ENCODE results near the gene CEP170B. TPM values are rescaled to one million over a fixed set of nuclear protein-coding genes. Genes with fewer than 3 reads are reported as not detected.
A peak's percentile ranks its signal among the peaks of the same experiment; 100 is the strongest.

CEP170B gene
- total and polyA plus RNA-seq, 2 of the 13 experiments (the other 11 are each of a cell fraction or from before 2014, with no cell fraction given), result 4.3 to 8.8 TPM

- peak; percentile 15 for TF ChIP-seq TAF15 (IDR thresholded peaks at IDR 0.05; ENCODE audit: low read depth, low read length, poor library complexity, severe bottlenecking)
- TF ChIP-seq ZNF616 (CRISPR knock-in tag; IDR thresholded peaks at IDR 0.05; ENCODE audit: low read depth), result no peak
- no peak for TF ChIP-seq ZNF75D (CRISPR knock-in tag; IDR thresholded peaks at IDR 0.05; ENCODE audit: borderline replicate concordance)
- no peak for TF ChIP-seq NFE2 (CRISPR knock-in tag; IDR thresholded peaks at IDR 0.05)
- TF ChIP-seq ZNF414 (CRISPR knock-in tag; IDR thresholded peaks at IDR 0.05), result no peak
- no peak for TF ChIP-seq ZNF101 (CRISPR knock-in tag; IDR thresholded peaks at IDR 0.05; ENCODE audit: borderline replicate concordance, low read depth)
- TF ChIP-seq SMAD9 (CRISPR knock-in tag; IDR thresholded peaks at IDR 0.05), result no peak
- TF ChIP-seq ADNP (CRISPR knock-in tag; IDR thresholded peaks at IDR 0.05), result no peak
- TF ChIP-seq DRAP1 (CRISPR knock-in tag; IDR thresholded peaks at IDR 0.05), result no peak
- TF ChIP-seq POGZ (CRISPR knock-in tag; IDR thresholded peaks at IDR 0.05), result 0 out of 2 replicates have a peak, but pooled peaks have one; percentile 2
- TF ChIP-seq ZNF256 (CRISPR knock-in tag; conservative IDR thresholded peaks at IDR 0.05), result no peak
- TF ChIP-seq IKZF4 (CRISPR knock-in tag; IDR thresholded peaks at IDR 0.05; ENCODE audit: borderline replicate concordance, low read depth, not compliant biosample characterization), result no peak
- TF ChIP-seq MATR3 (CRISPR knock-in tag; IDR thresholded peaks at IDR 0.05), result no peak
- no peak for TF ChIP-seq MBNL3 (CRISPR knock-in tag; conservative IDR thresholded peaks at IDR 0.05)
- TF ChIP-seq ZNF501 (CRISPR knock-in tag; IDR thresholded peaks at IDR 0.05), result no peak
- no peak for TF ChIP-seq NR3C1 (CRISPR knock-in tag; IDR thresholded peaks at IDR 0.05)
- peak; percentile 54; the same call in 1 of the 2 replicates for TF ChIP-seq ZNF263 (CRISPR knock-in tag; IDR thresholded peaks at IDR 0.05)
- no peak for TF ChIP-seq ZNF225 (CRISPR knock-in tag; IDR thresholded peaks at IDR 0.05)
- TF ChIP-seq ZBTB42 (CRISPR knock-in tag; IDR thresholded peaks at IDR 0.05), result no peak
- TF ChIP-seq ATF7-NPFF (CRISPR knock-in tag; IDR thresholded peaks at IDR 0.05; ENCODE audit: low read depth), result no peak
- TF ChIP-seq MAFK (conservative IDR thresholded peaks at IDR 0.05 in 1 of 2, IDR thresholded peaks at IDR 0.05 in 1 of 2; ENCODE audit: low read length in 2 of 2), result no peak
- 0 out of 2 replicates have a peak, but pooled peaks have one; percentile 18 for TF ChIP-seq TP53 (CRISPR knock-in tag; conservative IDR thresholded peaks at IDR 0.05)
- 0 out of 2 replicates have a peak, but pooled peaks have one; percentile 0 for TF ChIP-seq ESRRA (CRISPR knock-in tag; IDR thresholded peaks at IDR 0.05; ENCODE audit: low read depth)
These were observed 1.2 kb upstream of the CEP170B start (continued) for GRCh38 chr14:104863923-104864266.
